GM18508 (cell line): ENCODE results near the gene IKZF2.
"Not testable (repeated sequence)": the region's sequence is repeated elsewhere in the genome, so short reads cannot be mapped to it uniquely, and the experiment has no call there.

Experiments used
- ATAC-seq: cut with Tn5 transposase; IDR thresholded peaks from one replicate; pipeline ENCODE4 v1.9.1; 2021; ENCODE audit warnings: moderate number of reproducible peaks; ENCODE audit not compliant: insufficient read depth, unreplicated experiment

IKZF2 gene

DNA sequence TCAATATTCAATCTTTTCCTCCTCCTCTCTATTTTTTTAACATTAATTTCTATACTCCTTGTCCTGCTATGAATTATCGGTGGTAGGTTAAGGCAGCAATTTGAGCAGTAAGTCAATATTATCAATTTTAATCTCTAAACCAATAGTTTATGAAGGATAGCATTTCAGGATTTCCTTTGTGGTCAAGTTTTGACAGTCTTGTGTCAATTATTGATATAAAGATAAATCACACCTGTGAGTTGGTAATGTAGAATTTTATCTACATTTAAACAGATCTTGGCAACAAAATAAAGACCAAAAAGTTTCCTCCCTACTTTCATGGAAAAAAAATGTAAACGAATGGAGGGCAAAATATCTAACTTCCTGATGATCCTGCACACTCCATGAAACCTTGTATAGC lies 87.3 kb downstream of the IKZF2 start:
- ATAC-seq = no peak

DNA sequence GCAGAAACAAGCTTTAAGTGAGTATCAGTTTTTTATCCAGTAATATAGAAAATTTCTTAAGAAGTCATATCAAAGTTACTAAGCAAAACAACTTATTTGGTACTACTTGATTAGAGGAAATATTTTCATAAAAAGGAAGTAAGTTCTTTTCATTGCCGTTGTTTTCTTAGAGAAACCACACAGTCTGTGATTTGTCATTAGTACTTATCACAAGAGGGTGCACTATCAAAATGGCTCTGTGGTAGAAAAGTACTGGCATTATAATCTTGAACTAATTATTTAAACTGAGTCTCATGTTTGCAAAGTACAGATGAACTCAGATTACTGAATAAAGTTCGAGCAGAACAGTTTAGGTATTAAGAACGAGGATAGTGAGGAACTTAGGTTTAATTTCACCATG lies 93.4 kb downstream of the IKZF2 start:
- ATAC-seq = no peak

DNA sequence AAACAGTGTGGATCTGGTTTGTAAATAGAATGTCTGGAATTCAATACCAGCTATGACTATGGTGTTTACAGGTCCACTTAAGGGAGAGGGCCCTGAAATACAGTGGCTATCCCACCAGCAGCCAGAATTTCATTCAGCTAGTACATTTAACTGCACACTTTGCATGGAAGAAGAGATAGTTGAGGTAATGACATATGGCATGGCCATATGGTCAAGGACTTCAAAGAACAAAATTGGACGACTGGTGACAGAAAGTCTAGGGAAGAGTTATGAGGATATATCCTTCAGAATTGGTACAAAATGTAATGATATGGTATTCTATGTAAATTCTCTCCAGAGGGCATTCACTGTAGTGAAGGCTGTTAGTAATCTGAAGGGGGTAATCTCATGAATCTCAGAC lies 105.0 kb downstream of the IKZF2 start:
- ATAC-seq = no peak

DNA sequence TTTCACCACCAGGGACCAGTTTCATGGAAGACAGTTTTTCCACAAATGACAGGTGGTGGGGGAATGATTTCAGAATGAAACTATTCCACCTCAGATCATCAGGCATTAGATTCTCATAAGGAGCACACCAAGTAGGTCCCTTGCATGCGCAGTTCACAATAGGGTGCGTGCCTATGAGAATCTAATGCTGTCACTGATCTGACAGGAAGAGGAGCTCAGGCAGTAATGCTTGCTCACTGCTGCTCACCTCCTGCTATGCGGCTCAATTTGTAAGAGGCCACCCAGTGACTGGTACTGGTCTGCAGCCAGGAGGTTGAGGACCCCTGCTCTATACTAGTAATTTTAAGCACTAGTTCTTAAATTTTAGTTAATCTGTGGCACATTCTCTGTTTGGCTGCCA lies 107.8 kb downstream of the IKZF2 start:
- ATAC-seq = no peak

DNA sequence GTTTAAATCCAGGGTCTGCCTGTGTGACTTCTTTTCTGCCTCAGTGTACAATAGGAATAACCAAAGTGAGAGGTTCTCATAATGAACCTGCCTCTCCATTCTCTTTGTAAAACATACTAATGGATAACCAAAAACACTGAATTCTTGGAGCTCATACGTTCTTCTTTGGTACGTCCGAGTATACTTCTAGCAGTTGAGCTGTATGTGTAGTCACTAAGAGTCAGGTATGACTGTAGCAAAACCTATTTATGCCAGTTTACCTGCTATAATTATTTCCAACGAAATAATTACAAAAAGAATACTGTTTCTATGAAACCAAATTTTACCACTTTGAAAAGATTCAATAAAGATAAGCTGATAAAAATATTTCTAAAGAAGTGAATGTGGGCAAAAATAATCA lies 109.2 kb downstream of the IKZF2 start:
- no peak for ATAC-seq

DNA sequence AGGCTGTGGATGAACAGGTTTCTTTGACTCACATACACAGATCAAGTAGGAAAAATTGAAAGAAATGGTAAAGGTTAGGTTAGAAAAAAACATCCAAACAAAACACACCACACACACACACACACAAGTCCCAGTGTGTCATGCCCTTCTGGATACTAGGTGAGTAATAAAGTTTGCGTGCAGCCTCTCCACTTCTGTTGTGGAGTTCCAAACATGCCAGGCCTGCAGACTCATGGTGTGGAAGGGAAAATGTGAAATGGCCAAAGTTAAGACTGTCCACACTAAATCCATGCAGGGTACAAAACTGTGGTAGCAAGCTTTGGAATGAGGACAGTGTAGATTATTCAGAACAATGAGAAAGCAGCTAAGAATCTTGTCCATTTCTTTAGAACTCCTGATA lies 114.6 kb downstream of the IKZF2 start:
- no peak for ATAC-seq

DNA sequence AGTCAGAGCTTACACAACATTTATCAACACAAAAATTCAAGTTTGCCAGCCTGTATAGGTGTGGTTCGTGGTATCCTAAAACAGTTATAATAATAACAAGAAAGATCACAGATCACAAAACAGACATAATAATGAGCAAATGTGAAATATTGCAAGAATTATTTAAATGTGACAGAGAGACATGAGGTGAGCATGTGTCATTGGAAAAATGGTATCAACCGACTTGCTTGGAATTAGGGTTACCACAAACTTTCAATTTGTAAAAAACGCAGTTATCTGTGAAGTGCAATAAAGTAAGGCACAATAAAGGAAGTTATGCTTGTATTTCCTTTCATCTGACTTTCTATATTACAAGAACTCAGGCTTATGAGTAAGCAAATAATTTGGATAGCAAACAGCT lies 116.8 kb downstream of the IKZF2 start:
- no peak for ATAC-seq

DNA sequence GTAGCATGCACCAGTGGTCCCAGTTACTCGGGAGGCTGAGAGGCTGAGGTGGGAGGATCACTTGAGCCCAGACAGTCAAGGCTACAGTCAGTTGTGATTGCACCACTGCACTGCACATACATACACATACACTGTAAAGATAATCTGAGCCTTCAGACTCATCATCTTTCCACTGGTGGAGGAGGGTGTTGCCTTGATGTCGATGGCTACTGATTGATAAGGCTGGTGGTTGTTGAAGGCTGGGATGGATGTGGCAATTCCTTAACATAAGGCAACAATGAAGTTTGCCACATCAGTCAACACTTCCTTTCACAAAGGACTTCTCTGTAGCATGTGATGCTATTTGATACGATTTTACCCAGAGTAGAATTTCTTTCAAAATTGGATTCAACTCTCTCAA lies 118.8 kb downstream of the IKZF2 start:
- ATAC-seq = no peak

DNA sequence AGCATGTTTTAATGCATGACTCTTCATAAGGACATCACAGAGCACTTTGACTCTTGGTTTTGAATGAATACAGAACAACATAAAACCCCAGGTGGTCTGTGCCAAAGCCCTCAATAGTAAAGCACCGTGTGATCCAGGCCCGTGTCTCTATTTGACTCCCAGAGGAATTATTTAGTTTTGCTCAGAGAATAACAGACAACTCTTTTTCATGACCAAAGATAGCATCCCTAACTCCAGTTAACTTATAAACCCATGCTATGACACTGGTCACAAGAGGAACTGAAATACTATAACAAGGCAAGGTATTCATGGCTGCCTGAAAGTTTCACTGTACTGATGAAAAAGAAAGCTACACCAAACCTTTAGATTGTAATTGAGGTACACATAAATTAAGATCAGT lies 128.4 kb downstream of the IKZF2 start:
- peak; percentile 64 for ATAC-seq

DNA sequence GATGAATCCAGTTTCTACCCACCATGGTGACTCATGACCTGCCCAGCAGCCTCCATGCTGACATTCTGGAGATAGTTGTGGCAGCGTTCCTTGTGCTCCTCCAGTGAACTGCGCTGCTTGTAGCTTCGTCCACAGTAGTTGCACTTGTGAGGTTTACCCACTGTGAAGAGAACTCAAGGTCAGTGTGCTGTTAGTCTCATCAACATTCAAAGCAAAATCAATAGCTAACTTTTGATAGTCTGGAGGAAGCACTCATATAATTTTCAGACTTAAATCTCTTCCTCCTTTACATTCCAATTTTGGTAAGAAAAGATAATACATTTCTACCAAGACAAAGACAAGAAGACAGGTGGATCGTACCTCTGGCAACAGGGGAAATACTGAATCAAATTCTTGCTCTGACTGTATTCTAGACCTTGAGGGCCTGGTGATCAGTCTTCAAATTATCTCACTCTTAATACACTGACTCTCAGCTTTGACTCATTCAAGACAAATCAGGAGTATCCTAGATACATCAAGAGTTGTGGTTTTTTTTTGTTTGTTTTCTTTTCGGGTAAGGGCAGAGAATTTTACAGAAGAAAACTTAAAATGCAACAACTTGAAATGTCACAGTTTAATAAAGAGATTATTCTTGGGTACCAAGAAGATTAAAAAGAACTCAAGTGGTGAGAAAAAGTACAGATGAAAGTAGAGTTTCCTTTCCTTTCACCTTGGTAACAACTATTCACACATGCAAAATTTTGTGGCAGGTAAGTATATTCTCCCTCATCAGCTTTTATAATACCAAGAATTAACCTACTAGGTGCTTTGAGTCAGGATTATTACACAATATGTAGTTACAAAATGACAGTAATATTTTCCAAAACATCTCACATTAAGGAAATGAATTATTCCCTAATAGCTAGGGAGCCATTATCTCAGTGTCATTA lies 129.2 kb downstream of the IKZF2 start:
- peak; percentile 78 for ATAC-seq

DNA sequence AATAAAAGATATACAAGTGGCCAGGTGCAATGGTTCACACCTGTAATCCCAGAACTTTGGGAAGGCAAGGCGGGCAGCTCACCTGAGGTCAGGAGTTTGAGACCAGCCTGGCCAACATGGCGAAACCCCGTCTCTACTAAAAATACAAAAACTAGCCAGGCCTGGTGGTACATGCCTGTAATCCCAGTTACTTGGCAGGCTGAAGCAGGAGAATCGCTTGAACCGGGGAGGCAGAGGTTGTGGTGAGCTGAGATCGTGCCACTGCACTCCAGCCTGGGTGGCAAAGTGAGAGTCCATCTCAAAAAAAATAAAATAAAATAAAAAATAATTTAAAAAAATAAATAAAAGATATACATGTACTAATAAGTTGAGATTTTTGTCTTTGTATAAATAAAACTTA lies 130.5 kb downstream of the IKZF2 start:
- not testable (repeated sequence) for ATAC-seq

DNA sequence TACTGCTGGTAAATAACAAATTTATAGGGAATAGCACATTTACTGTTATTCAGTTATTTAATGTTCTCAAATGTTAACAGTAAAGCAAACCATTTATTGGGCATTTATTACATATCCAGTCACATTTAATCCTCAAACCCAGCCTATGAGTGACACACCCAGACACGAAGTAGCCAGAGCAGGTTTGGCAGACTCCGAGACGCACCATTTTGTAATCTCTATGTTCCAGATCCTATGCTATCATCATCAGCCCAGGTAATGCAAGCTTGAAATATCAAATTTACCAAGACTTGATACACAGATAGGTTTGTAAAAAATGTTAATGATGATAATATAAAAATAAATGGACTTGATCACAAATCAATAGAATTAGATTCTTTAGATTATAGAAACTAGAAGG lies 131.1 kb downstream of the IKZF2 start:
- no peak for ATAC-seq

DNA sequence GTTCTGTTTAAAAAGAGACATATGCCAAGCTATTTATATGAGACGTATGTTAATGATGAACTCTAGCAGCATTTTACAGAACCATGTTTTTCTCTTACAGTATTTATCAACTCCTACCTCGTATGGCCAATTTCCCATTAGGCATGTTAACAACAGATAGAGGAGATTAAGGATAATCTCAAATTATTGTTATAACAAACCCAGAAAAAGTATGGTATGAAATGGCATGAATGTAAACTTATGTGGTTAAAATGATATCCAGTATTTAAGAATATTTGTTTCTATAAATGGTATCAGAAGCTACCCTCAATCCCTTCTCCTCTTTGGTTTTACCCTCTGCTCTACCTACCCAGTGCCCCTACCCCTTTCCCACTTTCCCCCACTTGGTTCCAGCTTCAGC lies 132.0 kb downstream of the IKZF2 start:
- no peak for ATAC-seq

DNA sequence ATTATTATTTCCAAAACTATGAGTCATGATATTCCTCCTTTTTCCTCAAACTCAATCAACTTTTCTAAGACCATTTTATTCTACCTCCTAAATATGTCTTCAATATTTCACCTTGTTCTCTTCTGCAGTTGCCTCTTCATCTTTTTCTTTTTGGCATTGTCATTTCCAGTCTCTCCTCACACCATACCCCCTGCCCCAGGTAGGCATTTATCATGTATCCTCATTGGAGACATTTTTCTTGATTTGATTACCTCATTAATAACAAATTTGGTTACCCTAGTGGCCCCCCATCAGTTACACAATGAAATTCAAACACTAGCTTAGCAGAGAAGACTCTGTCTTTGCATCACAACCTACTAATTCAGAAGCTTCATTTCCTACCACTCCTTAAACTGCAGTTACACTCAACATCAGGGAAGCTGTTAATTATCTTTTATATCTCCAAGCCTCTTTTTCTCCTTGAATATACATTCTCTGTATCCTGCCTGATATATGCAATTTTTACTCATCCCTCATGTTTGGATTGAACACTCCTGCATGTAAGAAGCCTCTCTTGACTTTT lies 133.0 kb downstream of the IKZF2 start:
- ATAC-seq = no peak

DNA sequence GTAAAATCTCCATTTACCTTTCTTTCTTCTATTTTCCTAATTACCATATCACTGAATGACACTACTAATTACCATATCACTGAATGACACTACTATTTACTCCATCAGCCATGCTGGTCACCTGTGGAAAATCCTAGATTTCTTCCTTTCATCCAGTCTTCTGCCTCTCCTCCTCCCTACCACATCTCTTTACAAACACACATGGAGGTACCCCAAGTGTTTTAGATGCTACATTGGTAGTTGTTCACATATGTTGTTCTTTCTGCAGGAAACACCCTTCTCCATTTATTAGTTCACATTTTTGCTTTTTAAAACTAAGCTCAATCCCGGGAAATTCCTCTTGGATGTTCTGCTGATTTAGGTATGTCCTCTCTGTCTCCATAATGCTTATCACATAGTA lies 134.0 kb downstream of the IKZF2 start:
- no peak for ATAC-seq

DNA sequence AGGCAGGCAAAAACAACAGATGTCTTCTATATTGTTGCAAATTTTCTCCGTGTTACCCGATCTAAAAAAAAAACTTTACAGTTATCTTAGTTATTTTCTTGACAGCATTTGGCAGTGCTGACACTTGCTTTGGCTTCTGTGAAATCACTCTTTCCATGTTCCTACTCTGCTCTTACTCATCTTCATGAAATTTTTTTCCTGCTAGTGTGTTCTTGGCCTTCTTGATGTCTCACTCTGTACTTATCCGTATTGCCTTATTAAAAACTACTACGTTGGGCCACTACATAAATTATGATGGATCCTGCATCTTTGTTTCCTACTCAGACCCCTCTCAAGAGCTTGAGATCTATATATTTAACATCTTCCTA lies 134.4 kb downstream of the IKZF2 start:
- ATAC-seq = no peak

DNA sequence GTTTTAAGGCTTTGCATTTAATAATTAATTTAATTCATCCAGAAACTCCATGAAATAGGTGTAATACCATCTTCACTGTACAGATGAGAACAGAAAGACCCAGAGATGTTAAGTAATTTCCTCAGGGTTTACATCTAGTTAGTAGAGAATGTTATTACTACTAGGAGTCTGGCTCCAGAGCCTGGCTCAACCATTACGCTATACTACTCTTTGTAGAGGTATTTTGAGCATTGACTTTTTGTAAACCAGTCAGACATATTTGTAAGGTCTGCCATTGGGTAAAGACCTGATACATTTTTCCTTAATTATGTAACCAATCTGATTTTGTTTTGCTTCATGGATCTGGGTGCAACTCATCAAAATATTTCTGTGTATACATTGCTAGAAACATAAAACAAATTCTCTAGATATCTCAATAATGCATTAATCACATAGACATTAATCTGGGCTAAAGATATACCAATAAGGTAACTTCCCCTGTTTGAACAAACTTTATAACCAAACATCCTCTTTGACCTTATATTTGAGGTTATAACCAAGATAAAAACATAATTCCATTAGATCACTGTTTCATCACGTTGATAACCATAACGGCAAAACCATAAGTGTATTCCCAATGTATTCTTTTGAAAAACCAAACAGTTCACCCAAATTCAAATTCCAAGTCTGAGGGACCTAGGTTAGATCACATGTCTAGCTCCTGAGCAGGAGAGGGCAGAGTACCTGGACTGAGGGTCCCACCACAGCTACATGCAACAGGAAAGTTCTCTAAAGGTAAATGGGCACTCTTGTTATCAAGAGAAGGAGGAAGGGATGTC lies 135.0 kb downstream of the IKZF2 start:
- ATAC-seq = no peak

DNA sequence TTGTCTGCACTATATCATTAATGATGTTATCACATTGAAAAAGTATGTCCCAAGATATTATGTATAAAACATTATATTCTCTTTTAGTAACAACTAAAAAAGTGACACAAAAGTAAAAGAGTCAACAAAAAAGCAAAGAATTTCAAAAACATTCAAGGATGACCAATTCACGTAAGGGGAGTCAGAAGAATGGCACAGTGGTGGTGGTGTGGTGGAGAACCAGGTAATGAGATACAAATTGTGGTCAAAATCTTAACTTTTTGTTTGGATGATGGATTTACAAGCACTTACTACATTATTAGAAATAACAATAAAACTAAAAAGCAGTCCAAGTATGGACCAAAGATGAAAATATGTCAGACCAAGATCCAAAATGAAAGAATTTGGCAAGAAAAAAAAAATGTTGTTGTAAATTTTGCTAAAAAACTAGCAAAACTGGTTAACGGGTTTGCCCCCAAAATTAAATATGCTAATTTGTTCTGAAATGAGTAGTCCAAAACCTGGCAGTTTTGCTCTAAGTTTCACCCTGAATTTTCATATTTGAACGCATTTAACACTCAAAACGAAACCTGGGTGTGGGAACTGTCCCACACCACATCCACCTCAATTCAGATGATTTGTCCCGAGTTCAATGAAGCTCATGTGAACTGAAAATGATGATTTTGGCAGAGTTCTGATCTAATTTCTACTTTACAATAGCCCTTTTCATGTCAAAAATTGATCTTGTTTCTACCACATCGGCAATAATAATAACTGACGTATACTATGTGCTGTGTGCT lies 135.8 kb downstream of the IKZF2 start:
- peak; percentile 86 for ATAC-seq

DNA sequence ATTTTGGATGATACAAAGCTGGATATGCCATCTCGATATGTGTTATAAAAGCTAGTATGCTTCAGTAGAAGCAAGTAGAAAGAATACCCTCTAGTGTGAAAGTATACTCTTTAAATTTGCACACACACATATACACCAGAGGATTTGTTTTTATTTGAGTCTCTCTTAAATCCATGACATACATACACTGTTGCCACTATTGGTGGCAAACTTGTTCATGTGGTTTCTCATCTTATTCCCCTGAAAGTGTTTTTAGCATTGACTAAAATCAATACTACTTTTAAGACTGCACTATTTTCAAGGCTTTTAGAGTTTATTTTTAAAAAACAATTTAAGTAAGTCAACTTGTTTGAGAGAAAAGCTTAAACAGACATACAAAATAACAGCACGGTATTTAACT lies 137.4 kb downstream of the IKZF2 start:
- no peak for ATAC-seq

DNA sequence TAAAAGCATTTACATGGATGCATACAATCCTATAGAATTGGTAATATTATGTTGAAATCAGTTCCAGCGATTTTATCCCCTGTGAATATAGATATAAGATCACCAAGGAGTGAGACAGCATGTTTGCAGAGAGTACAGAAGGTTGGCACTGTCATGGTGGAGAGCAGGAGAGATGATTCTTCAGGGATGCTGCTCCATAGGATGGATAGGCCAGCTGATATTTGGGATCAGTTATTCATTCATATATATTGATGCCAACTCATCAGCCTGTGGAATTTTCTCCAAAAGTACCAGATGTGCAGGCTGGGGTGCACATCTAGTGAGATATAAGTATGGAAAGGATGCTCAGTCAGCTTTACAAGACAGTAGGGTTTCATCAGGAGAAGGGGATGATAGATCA lies 139.9 kb downstream of the IKZF2 start:
- ATAC-seq = no peak
